AG09309 (cell line): ENCODE measurements around the gene FST.

Experiments
- DNase-seq: peaks from one replicate; pipeline ENCODE4 v3.0.0-alpha.2; 2010; ENCODE audit warnings: low read depth
- H3K4me3 ChIP-seq: 2 replicates; pipeline ENCODE4 v1.5.1; 2011; ENCODE audit warnings: mild to moderate bottlenecking, low read depth, low read length, moderate library complexity; ENCODE audit not compliant: control insufficient read depth
- CTCF ChIP-seq: IDR thresholded peaks from 2 replicates; pipeline ENCODE4 v1.5.1; 2011; ENCODE audit warnings: mild to moderate bottlenecking, low read depth, low read length, inconsistent platforms; ENCODE audit not compliant: insufficient read depth, control insufficient read depth; ENCODE audit errors: missing control alignments

Gene FST

GRCh38 chr5:53512539-53512938, 32.1 kb downstream of the FST start:
- H3K4me3 ChIP-seq = no peak overlapping the region
- TF ChIP-seq CTCF = no peak
- no peak for DNase-seq

- no peak overlapping the region for H3K4me3 ChIP-seq
- no peak for TF ChIP-seq CTCF
- no peak for DNase-seq
These were observed 35.6 kb downstream of the FST start for GRCh38 chr5:53515988-53516387.

- no peak for DNase-seq
- no peak for TF ChIP-seq CTCF
- no peak overlapping the region for H3K4me3 ChIP-seq
These were observed 40.4 kb downstream of the FST start for GRCh38 chr5:53520813-53521212.
